ENCODE measurements around the gene OSBPL2. TPM values are rescaled to one million over a fixed set of nuclear protein-coding genes. Genes with fewer than 3 reads are reported as not detected.

OSBPL2 gene
- total RNA-seq, 2 experiments from 2014 or later, result 17.2 to 40.0 TPM

GRCh38 chr20:62299666-62300236 lies 61.4 kb downstream of the OSBPL2 start:
- no TSS peak for BruUV-seq (replicated peaks)
- POLR2A ChIA-PET, result interaction anchor here (0.6 kb wide), 2 partner anchors 97 to 381 kb away, joined by 3 read pairs; no protein-coding TSS in a partner anchor
- intact Hi-C loops (cut with micrococcal nuclease; ENCODE audit: unreplicated experiment), result no loop called here

GRCh38 chr20:62300319-62300718 lies 62.0 kb downstream of the OSBPL2 start:
- H3K4me1 ChIP-seq (ENCODE audit: insufficient read depth, low read length, poor library complexity, severe bottlenecking), result peaks cover 32% of the 10 kb centered on the region
- H3K4me2 ChIP-seq (ENCODE audit: low read length), result no peak overlapping the region
- no peaks in the 10 kb centered on the region for H3K9me2 ChIP-seq (ENCODE audit: insufficient read depth, low read length)
- ChIA-PET POLR2A (interaction anchor here (0.6 to 1.0 kb wide), 4 partner anchors 41 to 380 kb away, joined by 3 to 6 read pairs (median 3); no protein-coding TSS in a partner anchor), CTCF (ENCODE audit: unreplicated experiment) (no interaction called here)
- intact Hi-C loops (cut with micrococcal nuclease; ENCODE audit: unreplicated experiment), result no loop called here
- H3K4me3 ChIP-seq (ENCODE audit: low read depth, low read length, poor library complexity, severe bottlenecking), result no peak overlapping the region
- no peak overlapping the region for H2AFZ ChIP-seq (ENCODE audit: low read length)
- no peaks in the 10 kb centered on the region for H3K9me3 ChIP-seq (ENCODE audit: low read length)
- H4K20me1 ChIP-seq (ENCODE audit: insufficient read depth, low read length), result peaks cover 16% of the 10 kb centered on the region; the same call in 1 of the 2 replicates
- no peak overlapping the region for H3K27ac ChIP-seq (ENCODE audit: low read depth, low read length, poor library complexity, severe bottlenecking)
- peaks cover 22% of the 10 kb centered on the region for H3K36me3 ChIP-seq (ENCODE audit: insufficient read depth, low read length)
- BruUV-seq (replicated peaks), result no TSS peak
- H3K79me2 ChIP-seq (ENCODE audit: insufficient read depth, low read depth, low read length), result peaks cover 24% of the 10 kb centered on the region
- TF ChIP-seq CTCF (conservative IDR thresholded peaks at IDR 0.05; ENCODE audit: low read length) (no peak), EZH2phosphoT487 (IDR thresholded peaks at IDR 0.05; ENCODE audit: borderline replicate concordance, low read depth, low read length) (no peak)
- DNase-seq (ENCODE audit: low spot score), result no peak

More at GRCh38 chr20:62299666-62300236, 61.4 kb downstream of the OSBPL2 start:
- H4K20me1 ChIP-seq (ENCODE audit: insufficient read depth, low read length), result peaks cover 15% of the 10 kb centered on the region; the same call in 1 of the 2 replicates
- peak; percentile 47 for DNase-seq (ENCODE audit: low spot score)
- H3K4me3 ChIP-seq (ENCODE audit: low read depth, low read length, poor library complexity, severe bottlenecking), result no peak overlapping the region
- no peak for TF ChIP-seq EZH2phosphoT487 (IDR thresholded peaks at IDR 0.05; ENCODE audit: borderline replicate concordance, low read depth, low read length)
- TF ChIP-seq CTCF (conservative IDR thresholded peaks at IDR 0.05; ENCODE audit: low read length), result no peak
- peak overlapping the region; percentile 36; the same call in 1 of the 2 replicates for H2AFZ ChIP-seq (ENCODE audit: low read length)
- peaks cover 16% of the 10 kb centered on the region for H3K36me3 ChIP-seq (ENCODE audit: insufficient read depth, low read length)
- CTCF ChIA-PET (ENCODE audit: unreplicated experiment), result no interaction called here
- H3K27ac ChIP-seq (ENCODE audit: low read depth, low read length, poor library complexity, severe bottlenecking), result no peak overlapping the region
- peaks cover 18% of the 10 kb centered on the region for H3K79me2 ChIP-seq (ENCODE audit: insufficient read depth, low read depth, low read length)
- peaks cover 26% of the 10 kb centered on the region for H3K4me1 ChIP-seq (ENCODE audit: insufficient read depth, low read length, poor library complexity, severe bottlenecking)
- H3K9me2 ChIP-seq (ENCODE audit: insufficient read depth, low read length), result no peaks in the 10 kb centered on the region
- H3K4me2 ChIP-seq (ENCODE audit: low read length), result peak overlapping the region; percentile 37; the same call in 1 of the 2 replicates
- no peaks in the 10 kb centered on the region for H3K9me3 ChIP-seq (ENCODE audit: low read length)

GRCh38 chr20:62301111-62301668 lies 62.9 kb downstream of the OSBPL2 start:
- H2AFZ ChIP-seq (ENCODE audit: low read length), result no peak overlapping the region
- no peaks in the 10 kb centered on the region for H3K9me2 ChIP-seq (ENCODE audit: insufficient read depth, low read length)
- CTCF ChIA-PET (ENCODE audit: unreplicated experiment), result interaction anchor here (0.5 kb wide), 1 partner anchor 63 kb away, joined by 3 read pairs; no protein-coding TSS in a partner anchor
- no TSS peak for BruUV-seq (replicated peaks)
- peaks cover 33% of the 10 kb centered on the region for H3K4me1 ChIP-seq (ENCODE audit: insufficient read depth, low read length, poor library complexity, severe bottlenecking)
- H3K4me3 ChIP-seq (ENCODE audit: low read depth, low read length, poor library complexity, severe bottlenecking), result no peak overlapping the region
- DNase-seq (ENCODE audit: low spot score), result no peak
- peaks cover 30% of the 10 kb centered on the region for H3K36me3 ChIP-seq (ENCODE audit: insufficient read depth, low read length)
- no peaks in the 10 kb centered on the region for H3K9me3 ChIP-seq (ENCODE audit: low read length)
- H3K4me2 ChIP-seq (ENCODE audit: low read length), result no peak overlapping the region
- intact Hi-C loops (cut with micrococcal nuclease; ENCODE audit: unreplicated experiment), result no loop called here
- POLR2A ChIA-PET, result interaction anchor here (0.8 to 1.1 kb wide), 5 partner anchors 42 to 82 kb away, joined by 3 to 6 read pairs (median 3); no protein-coding TSS in a partner anchor
- peaks cover 16% of the 10 kb centered on the region; the same call in 1 of the 2 replicates for H4K20me1 ChIP-seq (ENCODE audit: insufficient read depth, low read length)
- no peak overlapping the region for H3K27ac ChIP-seq (ENCODE audit: low read depth, low read length, poor library complexity, severe bottlenecking)
- peaks cover 31% of the 10 kb centered on the region for H3K79me2 ChIP-seq (ENCODE audit: insufficient read depth, low read depth, low read length)
- TF ChIP-seq CTCF (conservative IDR thresholded peaks at IDR 0.05; ENCODE audit: low read length), result no peak
- no peak for TF ChIP-seq EZH2phosphoT487 (IDR thresholded peaks at IDR 0.05; ENCODE audit: borderline replicate concordance, low read depth, low read length)

All from OCI-LY7 (cell line).